GM21717 (cell line): ENCODE results near the gene ZDHHC19.
"Not testable (repeated sequence)": the region's sequence is repeated elsewhere in the genome, so short reads cannot be mapped to it uniquely, and the experiment has no call there.

Experiments used
- ATAC-seq: cut with Tn5 transposase; IDR thresholded peaks from one replicate; pipeline ENCODE4 v1.9.1; 2021; ENCODE audit warnings: mild to moderate bottlenecking, moderate library complexity; ENCODE audit not compliant: unreplicated experiment

ZDHHC19 gene

DNA sequence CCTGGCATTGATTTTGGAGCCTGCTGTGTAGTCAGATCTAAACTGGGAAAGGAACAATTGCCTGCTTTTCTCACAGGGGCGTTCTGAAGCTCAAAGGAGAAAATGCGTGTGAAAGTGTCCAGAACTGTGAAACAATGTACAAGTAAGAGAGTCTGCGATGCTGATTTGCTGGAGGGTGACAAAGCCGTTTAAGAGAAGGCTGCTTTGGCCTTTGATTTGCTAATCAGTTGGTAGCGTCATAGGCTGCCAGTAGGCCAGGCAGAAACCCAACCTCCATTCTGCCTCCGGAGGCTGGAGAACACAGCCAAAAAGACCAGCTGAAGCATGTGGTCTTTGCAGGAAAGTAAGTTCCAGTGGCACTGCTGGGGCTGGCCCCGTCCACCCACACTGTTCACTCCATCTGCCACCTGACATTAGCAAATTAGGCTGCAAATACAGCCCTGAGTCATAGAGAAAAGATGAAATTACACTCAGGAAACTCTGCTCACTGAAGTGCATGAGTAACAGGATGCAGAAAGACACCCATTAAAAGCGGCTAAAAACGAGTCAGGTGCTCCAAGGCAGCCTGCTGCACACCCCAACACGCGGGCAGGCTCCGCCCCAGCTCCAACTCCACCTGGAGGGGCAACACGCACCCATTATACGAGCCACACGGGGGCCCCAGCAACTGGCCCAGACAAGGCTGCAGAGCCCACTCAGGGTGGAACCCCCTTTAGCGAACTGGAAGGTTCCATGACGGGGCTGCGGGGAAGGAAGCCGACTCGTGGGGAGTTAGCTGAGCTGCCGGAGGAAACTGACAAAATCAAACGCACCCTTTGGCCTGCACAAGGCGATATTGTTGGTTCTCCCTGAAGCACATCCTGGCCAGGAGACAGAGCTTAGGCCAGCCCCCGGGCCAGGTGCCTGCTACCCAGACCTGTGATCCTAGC lies 31.6 kb downstream of the ZDHHC19 start:
- peak; percentile 56 for ATAC-seq

DNA sequence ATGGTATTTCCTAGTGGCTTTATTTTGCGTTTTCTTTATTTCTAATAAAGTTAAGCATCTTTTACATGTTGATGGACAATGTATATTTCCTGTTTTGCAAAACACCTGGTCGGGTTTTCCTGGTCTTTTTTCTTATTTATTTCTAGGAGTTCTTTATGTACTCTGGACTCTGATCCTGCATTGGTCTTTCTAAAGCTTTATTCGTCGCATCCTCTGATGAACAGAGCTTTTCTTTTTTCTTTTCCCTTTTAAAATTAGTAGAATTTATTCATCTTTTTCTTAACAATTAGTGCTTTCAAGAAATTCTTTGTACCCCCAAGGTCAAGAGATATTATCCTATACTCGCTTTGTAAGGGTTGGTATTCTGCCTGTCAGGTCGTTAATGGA lies 32.2 kb downstream of the ZDHHC19 start:
- ATAC-seq = no peak

DNA sequence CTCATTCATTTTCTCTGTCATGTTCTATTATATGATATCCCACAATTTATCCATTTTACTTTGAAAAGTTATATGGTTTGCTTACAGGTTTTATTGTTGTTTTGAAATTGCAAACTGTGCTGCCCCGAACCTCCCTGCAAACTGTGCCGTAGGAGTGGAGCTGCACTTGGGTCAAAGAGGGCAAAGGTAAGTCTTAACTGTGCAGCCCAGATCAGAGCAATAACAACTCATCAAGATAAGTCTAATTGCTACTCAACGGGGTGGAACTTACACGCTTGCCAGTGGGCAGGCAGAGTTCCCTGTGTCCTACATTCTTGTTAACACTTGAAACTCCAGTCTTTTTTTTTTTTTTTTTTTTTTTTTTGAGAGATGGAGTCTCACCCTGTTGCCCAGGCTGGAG lies 33.2 kb downstream of the ZDHHC19 start:
- no peak for ATAC-seq

DNA sequence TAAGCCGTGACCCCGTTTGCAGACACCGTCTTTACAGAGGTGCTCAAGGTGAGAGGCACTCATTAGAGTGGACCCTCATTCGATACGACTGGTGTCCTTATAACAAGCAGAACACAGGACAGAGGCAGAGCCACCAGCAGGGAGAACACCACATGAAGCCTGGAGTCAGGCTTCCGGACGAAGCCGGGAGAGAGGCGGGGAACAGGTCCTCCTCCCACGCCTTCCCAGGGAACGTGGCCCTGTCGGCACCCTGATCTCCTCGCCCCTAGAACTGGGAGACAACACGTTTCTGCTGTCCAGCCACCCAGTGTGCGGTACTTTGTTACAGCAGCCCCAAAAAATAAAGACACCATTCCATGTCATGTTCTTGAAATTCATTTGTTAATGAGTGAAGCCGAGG lies 33.6 kb downstream of the ZDHHC19 start:
- ATAC-seq = no peak

DNA sequence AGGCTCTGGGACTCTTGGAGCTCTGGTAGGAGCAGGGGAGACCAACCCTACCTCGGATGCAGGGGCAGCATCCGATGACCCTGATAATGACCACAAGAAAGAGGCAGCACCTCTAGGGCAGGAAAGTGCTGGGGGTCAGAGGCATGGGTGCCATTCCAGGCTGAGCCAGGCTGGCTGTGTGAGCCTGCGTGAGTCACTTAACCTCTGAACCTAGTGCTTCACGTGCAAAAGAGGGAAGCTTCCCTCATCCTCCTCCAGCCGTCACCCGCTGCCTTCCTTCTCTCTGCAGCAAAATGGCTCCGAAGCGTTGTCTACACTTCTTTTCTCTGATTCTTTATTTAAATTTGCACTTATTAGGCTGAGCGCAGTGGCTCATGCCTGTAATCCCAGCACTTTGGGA lies 35.5 kb downstream of the ZDHHC19 start:
- ATAC-seq = no peak

DNA sequence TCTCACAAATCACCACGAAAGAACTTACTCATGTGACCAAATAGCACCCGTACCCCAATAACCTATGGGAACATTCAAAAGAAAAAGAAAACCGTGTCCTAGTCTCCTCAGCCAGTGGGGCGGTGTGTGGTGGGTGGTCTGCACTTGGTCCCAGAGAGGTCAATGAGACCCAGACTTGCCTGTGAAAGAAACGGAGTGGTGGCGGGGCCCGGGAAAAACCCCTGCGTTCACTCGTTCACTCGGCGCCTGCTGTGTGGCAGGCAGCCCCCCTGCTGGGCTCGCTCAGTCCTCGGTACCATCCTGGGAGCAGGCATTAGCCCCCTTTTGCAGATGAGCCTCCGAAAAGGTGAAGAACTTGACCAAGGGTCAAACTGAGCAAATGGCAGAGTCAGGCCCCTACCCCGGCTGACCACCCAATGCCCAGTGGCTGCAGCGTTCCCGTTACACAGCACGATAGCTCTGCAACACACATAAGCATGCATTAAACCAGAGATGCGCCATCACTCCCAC lies 36.0 kb downstream of the ZDHHC19 start:
- no peak for ATAC-seq

DNA sequence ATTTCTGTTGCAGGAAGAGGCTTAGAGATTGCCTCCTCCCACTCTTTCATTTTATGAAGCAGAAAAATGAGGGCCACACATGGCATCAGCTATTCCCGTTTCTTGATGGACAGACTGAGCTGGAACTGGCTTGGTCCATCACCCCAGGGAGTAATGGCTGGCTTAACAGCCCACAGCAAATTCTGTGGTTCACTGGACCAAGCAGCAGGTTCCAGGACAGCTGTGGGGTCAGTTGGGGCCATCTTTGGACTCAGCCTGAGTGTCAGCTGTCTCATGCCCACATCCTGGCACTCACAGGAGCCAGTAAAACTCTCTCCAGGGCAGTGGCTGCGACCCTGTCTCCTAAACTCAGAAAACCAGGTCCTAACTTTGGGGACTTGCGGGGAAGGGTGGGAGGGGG lies 36.5 kb downstream of the ZDHHC19 start:
- no peak for ATAC-seq

DNA sequence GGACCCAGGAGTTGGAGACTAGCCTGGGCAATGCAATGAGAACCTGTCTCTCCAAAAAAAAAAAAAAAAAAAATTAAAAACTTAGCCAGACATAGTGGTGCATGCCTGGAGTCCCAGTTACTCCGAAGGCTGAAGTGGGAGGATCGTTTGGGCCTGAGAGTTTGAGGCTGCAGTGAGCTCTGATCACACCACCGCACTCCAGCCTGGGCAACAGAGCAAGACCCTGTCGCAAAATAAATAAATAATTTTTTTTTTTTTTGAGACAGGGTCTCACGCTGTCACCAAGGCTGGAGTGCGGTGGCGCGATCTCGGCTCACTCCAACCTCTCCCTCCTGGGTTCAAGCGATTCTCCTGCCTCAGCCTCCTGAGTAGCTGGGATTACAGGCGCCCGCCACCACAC lies 40.9 kb downstream of the ZDHHC19 start:
- not testable (repeated sequence) for ATAC-seq

DNA sequence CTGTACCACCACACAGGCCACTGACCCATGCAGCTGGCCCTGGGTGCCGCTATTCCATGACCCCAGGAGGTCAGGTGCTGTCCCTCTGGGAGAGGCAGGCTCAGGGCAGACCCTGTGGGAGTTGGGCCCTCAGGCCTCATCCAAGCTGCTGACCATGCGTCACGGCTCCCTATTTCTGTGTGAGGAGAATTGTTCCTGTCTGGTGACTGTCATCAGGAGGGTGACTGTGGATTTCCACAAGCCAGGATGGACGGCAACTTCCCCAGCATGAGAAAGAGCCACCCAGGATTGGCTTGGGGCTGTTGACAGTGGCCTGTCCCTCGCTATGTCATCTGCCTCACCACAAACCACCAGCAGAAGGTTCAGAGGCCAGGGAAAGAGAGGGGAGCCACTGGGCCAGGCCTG lies 41.4 kb downstream of the ZDHHC19 start:
- ATAC-seq = no peak

DNA sequence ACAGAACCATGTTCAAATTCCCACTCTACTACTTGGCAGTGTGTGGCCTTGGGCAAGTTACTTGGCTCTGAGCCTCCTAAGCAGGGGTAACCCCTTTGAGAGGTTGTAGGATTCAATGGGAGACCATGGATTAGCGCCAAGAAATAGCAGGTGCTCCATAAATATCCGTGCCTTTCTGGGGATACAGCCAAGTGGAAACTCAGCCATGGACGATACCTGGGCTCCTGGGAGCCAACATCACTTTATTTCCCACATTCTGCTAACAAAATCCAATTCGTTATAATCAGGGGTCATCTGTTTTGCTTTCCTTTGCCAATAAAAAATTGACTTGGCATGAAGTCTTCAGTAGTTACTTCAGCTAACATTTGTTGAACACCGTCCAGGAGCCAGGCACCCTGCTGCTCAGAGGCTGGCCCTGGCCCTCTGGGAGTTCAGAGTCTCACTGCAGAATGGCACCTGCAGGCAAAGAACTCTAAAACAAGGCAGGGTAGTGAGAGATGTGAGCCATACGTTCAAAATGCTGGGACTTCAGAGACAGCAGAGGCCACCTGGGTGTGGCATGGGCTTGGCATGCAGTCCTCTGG lies 42.3 kb downstream of the ZDHHC19 start:
- no peak for ATAC-seq

DNA sequence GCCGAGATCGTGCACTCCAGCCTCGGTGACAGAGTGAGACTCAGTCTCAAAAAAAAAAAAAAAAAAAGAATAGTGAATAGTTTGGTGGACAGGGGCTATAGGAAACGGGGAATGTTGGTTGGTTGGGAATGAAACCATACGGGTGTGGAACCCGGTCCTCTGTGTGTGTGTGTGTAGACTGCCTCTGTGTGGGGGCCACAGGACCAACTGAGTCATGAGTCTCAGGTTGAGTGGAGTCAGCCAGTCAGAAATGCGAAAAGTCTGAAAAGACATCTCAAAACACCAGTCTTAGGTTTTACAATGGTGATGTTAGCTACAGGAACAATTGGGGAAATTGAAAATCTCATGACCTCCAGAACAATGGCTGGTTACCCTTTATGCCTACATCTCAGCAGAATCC lies 44.5 kb downstream of the ZDHHC19 start:
- no peak for ATAC-seq

DNA sequence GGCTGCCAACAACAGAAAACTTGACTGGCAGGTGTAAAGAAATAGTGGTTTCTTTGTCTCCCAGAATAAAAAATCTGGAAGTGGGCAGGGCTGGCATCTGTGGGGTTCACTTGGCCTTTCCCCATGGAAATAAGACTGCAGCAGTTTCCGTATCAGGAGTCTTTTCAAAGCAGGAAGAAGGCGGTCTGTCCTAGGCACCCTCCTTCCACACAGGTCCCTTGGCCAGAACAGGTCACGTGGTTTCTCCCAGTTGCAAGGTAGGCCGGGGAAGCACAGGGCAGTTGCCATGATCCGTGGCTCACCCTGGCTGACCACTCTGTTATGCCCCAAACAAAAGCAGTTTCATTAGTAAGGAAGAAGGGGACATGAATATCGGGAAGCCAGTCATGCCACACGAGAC lies 45.4 kb downstream of the ZDHHC19 start:
- no peak for ATAC-seq

DNA sequence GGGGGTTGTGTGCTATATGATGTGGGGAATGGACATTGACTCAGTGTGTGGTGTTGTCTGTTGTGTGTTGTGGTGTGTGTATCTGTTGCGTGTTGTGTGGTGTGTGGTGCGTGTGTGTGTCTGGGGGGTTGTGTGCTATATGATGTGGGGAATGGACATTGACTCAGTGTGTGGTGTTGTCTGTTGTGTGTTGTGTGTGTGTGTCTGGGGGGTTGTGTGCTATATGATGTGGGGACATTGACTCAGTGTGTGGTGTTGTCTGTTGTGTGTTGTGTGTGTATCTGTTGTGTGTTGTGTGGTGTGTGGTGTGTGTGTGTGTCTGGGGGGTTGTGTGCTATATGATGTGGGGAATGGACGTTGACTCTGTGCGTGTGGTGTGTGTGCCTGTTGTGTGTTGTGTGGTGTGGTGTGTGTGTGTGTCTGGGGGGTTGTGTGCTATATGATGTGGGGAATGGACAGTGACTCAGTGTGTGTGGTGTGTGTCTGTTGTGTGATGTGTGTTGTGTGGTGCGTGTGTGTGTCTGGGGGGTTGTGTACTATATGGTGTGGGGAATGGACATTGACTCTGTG lies 46.1 kb downstream of the ZDHHC19 start:
- ATAC-seq = not testable (repeated sequence)

DNA sequence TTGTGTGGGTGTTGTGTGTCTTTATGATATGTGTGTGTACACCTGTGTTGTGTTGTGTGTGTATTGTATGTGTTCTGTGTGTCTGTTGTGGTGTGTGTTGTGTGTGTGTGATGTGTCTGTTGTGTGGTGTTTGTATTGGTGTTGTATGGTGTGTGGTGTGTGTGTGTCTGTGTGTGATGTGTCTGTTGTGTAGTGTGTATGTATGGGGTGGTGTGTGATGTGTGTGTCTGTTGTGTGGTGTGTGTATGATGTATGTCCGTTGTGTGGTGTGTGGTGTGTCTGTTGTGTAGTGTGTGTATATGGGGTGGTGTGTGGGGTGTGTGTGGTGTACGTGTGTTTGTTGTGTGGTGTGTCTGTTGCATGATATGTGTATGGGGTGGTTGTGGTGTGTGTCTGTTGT lies 46.6 kb downstream of the ZDHHC19 start:
- ATAC-seq = no peak

DNA sequence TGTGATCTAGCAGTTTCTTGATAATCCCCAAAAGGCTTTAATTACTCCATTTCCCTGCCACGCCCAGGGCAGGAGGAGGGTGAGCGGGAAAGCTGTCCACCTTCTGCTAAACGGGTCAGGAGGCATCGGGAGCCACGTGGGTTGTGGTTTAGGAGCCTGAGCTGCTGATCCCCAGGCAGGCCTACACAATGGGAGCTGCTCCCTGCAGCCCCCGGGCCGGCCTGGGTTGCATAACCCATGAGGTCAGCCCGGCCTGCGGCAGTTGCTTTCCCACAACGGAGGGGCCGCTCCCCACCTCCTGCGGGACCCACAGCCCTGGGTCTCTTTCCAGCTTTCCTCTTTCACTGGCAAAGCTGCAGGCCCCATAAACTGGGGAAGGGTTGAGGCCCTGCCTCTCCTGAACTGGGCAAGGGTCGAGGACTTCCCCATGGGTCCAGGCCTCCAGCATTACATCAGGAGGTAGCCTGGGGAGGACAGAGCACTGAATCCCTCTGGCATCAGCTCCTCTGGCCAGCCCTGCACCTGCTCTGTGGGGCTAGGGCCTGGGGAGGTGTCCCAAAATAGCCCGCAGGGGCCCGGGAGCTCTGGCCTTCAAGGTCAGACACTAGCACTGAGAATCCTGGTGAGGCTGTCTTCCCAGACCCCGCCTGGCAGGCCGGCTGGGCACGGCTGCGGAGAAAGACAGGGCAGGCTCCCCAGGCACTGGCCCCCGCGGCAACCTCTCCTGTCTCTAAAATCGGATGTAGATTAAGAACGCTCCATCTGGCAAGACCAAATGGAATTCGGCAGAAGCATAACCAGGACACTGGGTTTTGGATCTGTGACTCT lies 47.3 kb downstream of the ZDHHC19 start:
- no peak for ATAC-seq

DNA sequence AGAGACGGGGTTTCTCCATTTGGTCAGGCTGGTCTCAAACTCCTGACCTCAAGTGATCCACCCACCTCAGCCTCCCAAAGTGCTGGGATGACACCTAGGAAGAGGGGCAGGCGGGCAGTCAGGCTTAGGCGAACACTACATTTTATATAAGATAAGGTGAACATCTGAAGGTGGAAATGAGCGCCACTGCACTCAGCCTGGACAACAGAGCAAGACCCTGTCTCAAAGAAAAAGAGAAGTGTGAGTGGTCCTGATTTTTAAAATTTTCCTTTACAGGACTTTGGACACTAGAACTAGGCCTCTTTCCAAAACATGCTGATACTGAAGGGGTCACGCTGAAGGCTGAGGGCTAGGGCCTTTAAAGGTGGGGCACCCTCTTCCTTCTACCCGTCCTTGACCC lies 48.0 kb downstream of the ZDHHC19 start:
- ATAC-seq = no peak

DNA sequence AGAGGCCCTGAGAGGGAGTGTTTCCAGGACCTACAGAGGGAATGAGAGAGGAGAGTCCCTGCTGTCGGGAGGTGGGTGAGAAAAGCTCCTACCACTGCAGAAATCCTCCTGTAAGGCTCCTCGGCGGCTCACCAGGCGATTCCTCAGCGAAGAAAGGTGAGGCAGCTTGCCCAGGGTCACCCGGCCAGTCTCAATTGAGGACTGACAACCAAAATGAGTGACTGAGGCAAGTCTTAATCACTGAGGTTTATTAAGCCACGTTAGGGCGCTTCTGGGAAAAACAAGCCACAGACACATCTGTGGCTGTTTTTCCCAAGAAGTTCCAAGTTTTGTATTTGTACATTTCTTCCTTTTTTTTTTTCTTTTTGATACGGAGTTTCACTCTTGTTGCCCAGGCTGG lies 48.5 kb downstream of the ZDHHC19 start:
- no peak for ATAC-seq

DNA sequence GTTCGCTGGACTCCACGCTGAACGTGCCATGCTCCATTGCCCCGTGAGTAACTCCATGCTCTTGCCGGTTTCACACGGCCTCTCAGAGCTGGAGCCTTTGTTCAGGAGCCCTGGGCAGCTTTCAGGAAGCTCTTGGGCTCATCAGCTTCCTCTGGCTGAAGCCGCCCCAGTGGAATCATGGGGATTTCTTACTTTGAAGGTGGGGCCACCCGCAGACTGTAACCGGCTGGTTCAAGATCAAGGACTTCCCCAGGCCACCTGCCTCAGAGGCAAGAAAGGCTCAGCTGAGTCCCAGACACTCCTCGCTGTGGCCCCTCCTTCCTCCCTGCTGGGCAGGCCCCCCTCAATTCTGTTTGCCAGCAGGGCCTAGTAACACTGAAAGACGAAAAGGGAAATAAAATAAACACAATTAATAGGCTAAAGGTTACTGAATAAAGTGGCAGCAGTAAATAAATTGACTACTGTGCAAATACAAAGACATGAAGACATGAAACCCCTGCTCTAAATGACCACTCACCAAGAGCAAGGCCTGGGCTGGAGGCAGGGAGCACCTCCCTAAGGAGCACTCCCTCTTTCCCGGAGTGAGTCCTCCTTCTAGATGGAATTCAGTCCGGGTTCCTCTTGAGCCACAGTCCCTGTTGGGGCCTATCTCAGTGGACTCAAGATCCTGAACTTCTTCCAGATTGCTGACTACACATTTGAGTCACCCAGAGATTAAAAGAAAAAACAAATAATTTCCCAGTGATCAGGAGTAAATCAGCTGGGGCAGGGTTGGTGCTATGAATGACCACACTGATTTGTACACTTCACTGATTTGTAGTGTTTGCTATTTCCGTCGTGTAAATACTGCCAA lies 51.0 kb downstream of the ZDHHC19 start:
- ATAC-seq = peak; percentile 89

DNA sequence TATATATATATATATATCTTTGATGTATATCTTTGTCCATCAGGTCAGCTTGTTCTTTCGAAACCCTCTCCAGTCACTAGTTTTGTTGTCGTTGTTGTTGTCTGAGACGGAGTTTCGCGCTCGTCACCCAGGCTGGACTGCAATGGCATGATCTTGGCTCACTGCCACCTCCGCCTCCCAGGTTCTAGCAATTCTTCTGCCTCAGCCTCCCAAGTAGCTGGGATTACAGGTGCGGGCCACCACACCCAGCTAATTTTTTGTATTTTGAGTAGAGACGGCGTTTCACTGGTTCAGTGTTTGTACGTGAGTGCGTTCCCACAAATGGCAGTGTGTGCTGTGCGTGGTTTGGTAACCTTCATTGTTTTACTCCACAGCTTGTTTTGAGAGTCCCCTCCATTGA lies 51.7 kb downstream of the ZDHHC19 start:
- ATAC-seq = no peak

DNA sequence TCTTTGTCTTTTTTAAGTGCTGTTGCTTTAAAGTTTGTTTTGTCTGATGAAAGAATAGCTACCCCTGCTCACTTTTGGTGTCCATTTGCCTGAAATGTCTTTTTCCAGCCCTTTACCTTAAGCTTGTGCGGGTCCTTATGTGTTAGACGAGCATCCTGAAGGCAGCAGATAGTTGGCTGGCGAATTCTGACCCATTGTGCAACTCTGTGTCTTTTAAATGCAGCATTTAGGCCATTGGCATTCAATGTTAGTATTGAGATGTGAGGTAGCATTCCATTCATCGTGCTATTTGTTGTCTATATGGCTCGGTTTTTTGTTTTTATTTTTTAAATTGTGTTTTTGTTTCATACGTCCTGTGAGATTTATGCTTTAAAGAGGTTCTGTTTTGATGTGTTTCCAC lies 55.0 kb downstream of the ZDHHC19 start:
- ATAC-seq = no peak
